Thyroid gland (tissue), 4 donors: ENCODE measurements around the gene OVOL3.

ENCODE experiments used
- POLR2A ChIP-seq, 2 donors: fragments of 450-650 bp; IDR thresholded peaks; one replicate each; pipeline ENCODE4 v1.6.1; 2017; ENCODE audit warnings: antibody characterized with exemption in 2 of 2, mild to moderate bottlenecking in 2 of 2, moderate library complexity in 1 of 2
- TF ChIP-seq, protein P1 (sequence below), 6 experiments: fragments of 200-600 bp in 3 of 6; fragments of 450-650 bp in 3 of 6; sonication (generic) in 3 of 6; IDR thresholded peaks; one replicate each; pipeline ENCODE4 v1.5.1; 2016 to 2019; ENCODE audit warnings: antibody characterized with exemption in 6 of 6, mild to moderate bottlenecking in 2 of 6, inconsistent platforms in 1 of 6, moderate library complexity in 1 of 6

DNA sequence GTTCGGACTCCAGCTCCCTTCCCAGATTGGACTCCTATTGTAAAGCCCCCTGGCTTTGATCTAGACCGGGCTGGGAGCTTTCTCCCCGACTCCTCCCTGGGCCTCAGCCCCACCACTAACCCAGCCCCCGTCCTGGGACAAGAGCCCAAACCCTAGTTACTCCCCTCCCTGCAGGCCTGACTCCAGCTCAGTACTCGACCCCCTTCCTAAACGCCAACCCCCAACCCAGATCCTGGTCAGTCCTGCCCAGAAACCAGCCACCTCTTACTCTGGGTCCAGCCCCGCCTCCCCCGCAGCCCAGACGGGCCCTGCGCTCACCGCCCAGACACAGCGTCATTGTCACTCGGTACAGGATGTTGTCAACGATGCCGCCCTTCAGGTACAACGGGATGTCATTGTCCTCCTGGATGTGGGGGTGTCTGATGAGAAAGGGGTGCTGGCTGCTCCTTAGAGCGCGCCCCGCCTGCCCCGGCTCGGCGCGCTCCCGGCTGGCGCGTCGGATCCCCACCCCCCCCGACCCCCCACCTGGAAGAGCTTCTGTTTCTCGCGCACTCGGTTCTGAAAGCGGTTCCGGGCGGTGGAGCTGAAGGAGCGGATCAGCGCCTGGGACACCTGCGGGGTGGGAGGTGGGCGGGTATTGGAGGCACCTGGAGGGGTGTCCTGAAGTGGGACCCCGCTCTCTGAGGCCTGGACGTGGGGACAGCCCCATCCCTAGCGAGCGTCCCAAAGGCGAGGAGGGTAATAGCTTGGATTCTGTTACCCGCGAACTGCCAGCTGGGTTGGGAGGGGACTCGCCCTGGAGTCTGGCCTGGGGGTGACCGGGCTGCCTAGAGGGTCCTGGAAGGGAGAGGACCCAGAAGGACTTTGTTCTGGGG, 40.4 kb downstream of the OVOL3 start:
- TF ChIP-seq, protein P1, sequence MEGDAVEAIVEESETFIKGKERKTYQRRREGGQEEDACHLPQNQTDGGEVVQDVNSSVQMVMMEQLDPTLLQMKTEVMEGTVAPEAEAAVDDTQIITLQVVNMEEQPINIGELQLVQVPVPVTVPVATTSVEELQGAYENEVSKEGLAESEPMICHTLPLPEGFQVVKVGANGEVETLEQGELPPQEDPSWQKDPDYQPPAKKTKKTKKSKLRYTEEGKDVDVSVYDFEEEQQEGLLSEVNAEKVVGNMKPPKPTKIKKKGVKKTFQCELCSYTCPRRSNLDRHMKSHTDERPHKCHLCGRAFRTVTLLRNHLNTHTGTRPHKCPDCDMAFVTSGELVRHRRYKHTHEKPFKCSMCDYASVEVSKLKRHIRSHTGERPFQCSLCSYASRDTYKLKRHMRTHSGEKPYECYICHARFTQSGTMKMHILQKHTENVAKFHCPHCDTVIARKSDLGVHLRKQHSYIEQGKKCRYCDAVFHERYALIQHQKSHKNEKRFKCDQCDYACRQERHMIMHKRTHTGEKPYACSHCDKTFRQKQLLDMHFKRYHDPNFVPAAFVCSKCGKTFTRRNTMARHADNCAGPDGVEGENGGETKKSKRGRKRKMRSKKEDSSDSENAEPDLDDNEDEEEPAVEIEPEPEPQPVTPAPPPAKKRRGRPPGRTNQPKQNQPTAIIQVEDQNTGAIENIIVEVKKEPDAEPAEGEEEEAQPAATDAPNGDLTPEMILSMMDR (IDR thresholded peaks at IDR 0.05) = no peak
- peak in 1 of 2 donors; percentile 43 for TF ChIP-seq POLR2A (IDR thresholded peaks at IDR 0.05)
